ENCODE data around the gene KRT5.

GRCh38 chr12:52495389-52495788 lies 24.8 kb downstream of the KRT5 start:
- TF ChIP-seq POLR2AphosphoS5 (IDR thresholded peaks at IDR 0.05; ENCODE audit: low read depth, low read length) (no peak), POLR2A (IDR thresholded peaks at IDR 0.05; ENCODE audit: low read depth, low read length) (no peak), TAF1 (IDR thresholded peaks at IDR 0.05; ENCODE audit: borderline replicate concordance, low read depth, low read length) (no peak)

All from GM12892 (cell line).